Activated CD4-positive, alpha-beta T cell treated with anti-CD3 and anti-CD28 coated beads, Interleukin-2, amount 50 U/mL, for 1 hour (primary cell): ENCODE data around the gene COL4A4.

ENCODE experiments used
- DNase-seq: peaks from one replicate; pipeline ENCODE4 v3.0.0-alpha.2; 2020

Gene COL4A4

DNA sequence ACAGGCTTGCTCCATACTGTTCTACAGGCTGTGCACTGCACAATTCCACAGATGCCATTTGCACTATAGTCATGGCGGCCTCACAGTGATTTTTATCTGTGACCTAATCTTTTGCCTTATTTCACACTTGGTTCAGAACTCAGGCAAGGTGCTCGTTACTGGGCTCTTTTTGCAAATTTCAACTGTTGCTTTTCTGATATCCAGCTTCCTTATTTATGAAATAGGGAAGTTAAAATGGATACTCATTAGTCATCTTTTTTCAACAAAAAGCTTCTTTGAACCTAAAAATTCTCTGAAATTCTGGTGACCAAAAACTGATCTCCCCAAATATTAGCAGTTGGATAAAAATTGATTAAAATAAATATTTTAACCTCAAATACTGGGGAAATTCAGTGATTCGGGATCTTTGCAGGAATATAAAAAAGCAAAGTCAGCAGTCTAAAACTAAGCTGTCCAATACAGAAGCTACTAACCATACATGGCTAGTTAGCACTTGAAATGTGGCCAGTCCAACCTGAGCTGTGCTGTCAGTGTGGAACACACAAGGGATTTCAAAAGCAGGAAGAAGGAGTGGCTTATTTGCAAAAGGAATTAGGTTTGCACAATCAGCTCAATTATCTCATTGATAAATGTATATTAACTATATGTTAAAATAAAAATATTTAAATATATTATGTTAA, 134.4 kb downstream of the COL4A4 start:
- DNase-seq: no peak

DNA sequence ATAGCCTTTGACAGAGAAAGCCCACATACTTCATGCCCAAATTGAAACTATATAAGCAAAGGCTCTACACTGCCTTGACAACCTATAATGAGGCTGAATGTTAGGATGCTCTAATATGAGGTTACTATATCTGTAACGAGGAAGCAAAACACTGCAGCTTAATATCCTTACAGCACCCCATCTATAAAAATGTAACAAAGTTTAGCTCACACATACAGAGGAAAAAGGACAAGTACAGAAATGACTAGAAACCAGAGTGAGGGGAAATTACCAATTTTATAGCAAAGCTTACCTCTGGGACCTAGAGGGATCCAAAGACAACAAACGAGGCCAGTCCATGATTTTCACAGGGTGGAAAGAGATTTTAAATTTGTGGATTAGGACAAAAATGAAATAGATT, 138.5 kb downstream of the COL4A4 start:
- DNase-seq: no peak

DNA sequence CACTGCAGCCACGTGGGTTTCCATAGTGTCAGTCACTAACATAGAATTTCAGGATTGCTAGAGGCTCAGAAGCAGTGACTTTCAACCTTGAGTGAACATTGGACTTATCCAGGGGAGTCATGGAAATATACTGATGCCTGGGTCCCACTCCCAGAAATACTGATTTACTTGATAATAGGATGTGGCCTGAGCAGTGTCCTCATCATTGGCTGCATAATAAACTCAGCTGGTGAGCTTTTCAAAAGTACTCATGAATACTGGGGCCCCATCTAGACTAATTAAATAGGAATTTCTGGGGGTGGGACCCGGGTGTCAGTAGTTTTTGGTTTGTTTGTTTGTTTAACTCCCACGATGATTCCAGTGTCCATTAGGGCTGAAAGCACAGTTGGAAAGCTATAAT, 141.4 kb downstream of the COL4A4 start:
- DNase-seq: no peak

DNA sequence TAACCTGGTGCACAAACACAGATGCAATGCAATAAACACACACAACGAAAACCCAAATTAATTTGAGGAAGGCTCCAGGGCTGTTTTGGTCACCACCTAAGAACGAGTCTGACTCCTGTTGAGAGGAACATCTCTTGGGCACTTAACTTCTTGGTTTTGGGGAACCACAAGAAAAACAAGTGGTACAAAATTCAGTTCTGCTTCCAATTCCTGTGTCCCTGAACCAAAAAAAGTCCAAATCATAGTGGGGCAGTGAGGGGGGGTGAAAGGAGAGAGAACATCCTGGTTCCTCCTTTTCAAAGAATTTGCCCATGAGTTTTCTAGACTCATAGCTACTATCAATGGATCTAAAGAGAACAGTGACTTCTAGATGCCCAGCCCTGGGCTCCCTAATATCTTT, 143.6 kb downstream of the COL4A4 start:
- no peak for DNase-seq

DNA sequence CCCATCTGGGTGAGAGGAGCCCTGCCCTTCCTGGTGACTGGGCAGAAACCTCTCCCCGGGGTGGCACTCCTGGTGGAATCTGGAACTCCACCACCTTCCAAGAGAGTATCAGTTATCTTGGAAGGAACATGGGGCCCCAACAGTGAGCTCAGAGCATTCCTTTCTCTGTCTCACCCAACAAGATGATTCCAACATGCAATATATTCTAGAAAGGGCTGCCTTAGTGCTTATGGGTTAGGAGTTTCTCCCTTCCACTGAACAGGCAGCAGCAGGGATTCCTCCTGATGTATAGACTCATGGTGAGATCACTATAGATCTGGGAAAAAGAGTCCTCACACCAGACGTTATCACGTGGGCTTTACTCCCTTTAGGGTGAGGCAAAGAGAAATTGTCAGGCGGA, 147.1 kb downstream of the COL4A4 start:
- DNase-seq: no peak

DNA sequence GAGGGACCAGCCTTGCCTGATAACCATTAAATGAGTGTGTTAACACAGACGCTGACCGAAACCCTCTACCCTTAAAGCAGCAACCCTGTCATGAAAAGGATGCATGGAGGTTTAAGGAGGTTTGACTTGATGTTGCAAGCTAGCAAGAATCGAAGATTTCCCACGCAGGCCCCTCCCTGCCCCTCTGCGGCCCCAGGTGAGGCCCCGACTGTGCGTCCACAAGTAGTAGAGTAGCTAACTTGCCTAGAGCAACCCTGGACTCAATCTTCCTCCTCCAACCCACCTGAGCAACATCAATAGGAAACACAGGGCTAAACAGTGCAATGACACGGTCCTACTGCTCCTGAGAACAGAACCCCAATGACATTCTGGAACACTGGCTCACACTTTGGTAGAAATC, 150.1 kb downstream of the COL4A4 start:
- DNase-seq: no peak

DNA sequence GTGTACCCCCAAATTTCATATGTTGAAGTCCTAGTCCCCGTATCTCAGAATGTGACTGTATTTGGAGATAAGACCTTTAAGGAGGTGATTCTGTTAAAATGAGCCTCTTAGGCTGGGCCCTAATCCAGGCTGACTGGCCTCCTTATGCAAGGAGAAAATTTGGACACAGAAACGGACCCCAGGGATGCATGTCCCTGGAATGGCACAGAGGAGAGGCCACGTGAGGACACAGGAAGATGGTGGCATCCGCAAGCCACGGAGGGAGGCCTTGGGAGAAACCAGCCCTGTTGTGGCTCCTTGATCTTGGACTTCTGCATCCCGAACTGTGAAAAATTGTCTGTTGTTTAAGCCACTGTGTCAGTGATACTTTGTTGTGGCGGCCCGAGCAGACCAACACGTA, 150.7 kb downstream of the COL4A4 start:
- no peak for DNase-seq

DNA sequence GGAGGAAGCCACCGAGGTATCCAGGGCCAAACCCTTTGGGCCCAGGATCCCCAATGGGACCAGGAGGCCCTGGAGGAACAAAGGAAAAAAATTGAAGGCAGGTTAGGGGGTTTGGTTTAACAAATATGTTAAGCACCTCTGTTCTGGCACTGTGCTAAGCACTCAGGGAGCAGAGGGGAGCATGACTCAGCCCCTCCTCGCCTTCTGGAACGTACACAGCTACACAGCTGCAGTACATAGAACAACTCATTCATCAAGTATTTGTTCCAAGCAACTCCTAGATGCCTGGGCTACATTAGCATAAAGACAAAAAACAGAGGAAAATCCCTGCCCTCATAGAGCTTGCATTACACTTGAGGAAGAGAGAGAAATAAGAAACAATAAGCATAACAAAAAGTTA, 153.6 kb downstream of the COL4A4 start:
- DNase-seq: no peak

DNA sequence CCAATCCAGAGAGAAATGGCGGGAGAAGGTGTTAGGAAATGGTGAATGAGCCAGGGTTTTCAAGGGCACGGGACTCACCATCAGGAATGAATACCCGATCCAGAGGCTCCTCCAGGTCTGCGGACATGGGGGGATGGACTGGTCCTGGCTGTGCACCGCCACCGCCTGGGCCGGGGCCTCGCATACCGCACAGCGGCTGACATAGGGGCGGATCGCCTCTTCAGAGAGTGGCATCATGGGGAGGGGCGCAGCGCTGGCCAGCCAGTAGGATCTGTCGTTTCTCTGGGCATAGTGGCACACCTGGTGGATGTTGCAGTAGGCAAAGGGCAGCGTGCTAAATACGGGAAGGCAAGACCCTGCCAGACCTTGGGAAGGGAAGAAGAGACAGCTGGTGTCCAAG, 156.1 kb downstream of the COL4A4 start:
- no peak for DNase-seq

DNA sequence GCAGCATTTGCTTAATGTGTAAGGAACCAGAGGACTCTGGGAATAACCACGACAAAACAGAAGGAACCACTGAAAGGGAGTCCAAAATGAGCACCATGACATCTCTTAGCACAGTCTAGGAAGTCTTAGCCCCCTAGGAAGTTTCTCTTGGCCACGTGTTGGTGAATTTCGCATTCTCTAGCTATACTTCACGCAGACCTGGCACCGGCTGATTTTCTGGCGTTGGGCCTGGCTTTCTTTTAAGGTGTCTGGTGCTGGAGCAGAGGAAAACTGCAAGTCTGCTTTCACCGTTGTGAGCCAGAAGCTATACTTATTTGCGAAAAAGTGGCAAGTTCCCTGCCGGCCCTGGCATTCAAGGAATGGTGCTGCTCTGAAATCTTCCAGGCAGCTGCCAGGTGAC, 156.9 kb downstream of the COL4A4 start:
- no peak for DNase-seq

DNA sequence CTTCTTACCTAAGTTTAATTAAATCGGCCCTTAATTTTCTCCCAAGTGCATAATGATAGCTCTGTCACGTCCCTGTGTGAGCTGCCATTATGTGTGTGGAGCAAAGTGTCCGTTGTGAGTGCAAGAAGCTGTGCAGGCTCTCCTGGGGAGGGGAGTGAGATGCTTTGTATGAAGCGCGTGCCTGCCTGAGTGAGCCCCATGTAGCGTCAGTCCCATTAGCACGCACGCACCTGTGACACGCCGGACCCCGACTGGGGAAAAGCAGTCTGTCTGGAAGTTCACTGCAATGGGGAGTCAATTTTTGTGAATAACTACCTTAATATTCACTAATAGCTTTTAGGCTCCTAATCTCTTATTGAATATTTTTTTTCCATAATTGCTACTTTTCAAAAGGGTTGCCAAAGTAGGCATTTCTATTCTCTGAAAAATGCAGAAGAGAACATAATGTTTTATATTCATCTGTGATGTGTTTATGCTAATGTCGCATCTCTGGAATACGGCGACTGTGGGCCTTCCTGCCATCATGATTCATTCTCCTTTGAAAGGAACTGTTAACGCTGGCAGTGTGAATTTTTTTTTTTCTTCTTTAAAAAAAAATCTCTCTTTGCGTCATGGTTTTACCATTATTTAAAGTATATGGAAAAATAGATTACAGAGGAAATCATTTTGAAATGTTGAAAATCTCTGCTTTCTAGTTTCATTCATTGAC, 157.7 kb downstream of the COL4A4 start:
- no peak for DNase-seq

DNA sequence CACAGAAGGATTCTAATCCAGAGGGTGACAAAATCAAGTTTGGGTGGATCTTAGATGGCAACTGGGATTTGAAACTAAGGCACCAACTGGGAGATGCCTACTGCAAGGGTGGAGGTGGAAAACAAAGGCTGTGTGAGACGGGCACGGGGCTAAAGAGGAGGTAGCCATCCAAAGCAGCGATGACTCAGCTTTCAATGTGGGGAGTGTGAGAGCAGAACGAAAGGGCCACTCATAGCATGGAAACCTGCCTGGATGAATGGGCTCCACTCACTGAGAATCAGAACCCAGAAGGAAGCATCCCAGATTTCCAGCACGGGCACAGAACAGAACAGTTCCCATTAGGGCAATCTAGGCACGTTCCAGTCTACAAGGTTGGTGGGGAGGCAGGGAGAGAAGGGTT, 159.5 kb downstream of the COL4A4 start:
- no peak for DNase-seq

DNA sequence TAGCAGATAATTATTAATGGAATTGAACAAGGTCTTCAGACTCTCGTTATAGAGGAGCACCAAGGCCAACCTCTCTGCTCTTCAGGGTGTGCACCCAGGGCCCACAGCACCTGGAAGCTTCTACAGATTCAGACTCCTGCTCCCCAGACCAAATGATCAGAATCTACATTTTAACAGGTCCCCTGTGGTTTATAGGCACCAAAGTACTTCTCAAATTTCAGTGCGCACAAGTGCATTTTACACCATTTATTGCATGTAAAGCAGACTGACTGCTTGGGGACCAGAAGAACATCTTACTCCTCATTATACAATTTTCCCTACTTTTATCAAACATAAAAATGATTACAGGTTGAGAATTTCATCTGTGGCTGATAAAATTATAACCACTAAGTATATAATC, 163.9 kb downstream of the COL4A4 start:
- no peak for DNase-seq

DNA sequence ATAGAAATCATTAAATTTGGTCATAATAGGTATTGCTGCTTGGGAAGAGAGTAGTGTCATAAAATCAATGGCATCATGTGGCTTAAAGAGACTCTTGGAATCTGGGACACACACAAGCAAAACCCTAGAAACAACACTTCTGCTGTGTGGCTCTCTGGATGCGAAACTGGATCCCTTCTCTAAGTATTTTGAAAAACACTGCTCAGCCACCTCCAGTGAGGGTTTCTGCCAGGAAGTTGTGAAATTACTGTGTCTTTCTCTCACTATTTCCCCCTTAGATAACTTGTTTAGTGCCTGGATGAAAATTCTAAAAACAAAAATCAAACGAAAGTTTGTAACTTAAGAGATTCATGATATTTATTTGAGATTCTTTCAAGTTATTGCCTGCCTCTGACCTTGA, 164.3 kb downstream of the COL4A4 start:
- no peak for DNase-seq

DNA sequence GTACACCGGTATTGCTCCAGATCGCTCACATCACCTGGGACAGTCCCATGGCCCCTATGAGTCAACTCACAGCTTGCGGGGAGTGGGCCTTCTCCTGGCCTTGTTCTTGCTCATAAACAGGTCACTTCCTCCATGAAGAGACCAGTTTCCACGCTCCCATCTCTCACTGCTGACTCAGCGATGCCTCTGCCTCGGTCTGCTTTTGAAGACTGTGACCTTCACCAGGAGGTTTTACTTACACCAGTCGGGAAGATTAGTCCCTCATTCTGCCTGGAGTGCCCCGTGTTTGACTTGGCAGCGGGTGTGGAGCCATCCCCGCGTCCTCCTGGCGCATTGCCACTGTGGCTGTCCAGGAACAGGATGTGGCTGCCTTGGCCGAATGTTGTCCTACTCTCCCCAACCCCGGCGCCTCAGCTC, 168.4 kb downstream of the COL4A4 start:
- DNase-seq: no peak

DNA sequence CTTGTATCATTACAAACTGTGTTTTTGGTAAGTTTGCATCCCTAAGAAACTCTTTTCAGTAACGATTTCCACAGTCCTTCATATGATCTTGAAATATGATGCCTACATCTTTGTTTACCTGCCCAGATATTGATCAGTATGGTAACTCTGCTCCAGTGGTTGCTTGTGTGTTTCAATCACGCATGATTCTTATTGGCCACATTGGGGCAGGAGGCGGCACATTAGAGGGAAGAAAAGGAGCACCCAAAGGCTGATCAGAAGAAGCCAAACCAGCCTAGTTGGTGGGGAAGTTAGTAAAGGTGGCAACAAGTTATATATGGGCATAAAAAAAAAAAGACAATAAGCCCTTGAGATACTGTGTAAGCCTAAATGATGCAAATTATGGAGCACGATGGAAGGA, 169.2 kb downstream of the COL4A4 start:
- no peak for DNase-seq

DNA sequence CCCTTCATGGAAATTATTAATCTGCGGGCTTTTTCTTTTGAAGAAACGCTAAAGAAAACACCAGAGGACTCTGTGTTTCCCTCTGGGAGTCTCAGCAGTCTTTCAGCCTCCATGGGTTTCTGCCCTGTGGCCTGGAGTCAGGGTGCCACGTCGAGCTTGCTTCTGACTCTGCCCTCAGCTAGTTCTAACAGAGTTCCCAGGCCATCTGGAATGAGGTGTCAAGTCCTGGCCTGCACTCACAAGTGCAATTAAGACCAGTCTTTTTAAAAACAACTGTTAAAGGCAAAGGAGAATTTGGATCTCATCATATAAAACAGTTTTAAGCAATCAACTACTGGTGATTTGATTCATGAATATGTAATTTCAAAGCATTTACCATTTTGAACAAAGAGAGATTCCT, 170.8 kb downstream of the COL4A4 start:
- no peak for DNase-seq

DNA sequence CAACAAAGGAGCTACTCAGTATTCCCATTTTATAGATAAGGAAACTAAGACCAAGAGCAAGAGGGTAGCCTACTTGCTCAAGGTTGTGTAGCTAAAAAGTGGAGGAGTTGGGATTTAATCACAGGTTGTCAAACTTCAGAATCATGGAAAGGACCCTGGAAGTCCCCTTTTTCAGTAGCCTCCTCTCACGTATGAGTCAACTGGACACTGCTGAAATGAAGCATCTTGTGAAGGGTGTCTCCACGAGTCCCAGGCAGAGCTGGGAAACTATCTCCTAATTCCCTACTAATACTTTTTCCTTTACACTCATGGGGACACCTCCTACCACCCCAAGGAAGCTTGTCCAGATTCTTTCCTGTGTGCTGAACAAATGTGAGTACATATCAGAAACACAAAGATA, 172.3 kb downstream of the COL4A4 start:
- DNase-seq: no peak

DNA sequence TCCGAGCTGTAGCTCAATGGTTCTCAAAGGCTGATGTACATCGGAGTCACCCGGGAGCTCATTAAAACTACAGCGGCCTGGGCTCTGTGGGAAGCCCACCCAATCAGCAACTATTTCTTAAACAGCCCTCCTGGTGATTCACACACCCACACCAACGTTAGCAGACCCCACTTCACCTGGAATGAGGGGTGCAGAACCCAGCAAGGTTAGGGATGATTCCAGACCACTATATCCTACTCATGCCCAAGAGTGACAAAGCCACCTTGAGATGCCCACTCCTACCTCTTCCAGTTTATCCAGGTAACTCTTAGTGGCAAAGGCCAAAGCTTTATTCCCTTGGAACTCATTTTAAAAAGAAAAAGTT, 178.4 kb downstream of the COL4A4 start:
- no peak for DNase-seq

DNA sequence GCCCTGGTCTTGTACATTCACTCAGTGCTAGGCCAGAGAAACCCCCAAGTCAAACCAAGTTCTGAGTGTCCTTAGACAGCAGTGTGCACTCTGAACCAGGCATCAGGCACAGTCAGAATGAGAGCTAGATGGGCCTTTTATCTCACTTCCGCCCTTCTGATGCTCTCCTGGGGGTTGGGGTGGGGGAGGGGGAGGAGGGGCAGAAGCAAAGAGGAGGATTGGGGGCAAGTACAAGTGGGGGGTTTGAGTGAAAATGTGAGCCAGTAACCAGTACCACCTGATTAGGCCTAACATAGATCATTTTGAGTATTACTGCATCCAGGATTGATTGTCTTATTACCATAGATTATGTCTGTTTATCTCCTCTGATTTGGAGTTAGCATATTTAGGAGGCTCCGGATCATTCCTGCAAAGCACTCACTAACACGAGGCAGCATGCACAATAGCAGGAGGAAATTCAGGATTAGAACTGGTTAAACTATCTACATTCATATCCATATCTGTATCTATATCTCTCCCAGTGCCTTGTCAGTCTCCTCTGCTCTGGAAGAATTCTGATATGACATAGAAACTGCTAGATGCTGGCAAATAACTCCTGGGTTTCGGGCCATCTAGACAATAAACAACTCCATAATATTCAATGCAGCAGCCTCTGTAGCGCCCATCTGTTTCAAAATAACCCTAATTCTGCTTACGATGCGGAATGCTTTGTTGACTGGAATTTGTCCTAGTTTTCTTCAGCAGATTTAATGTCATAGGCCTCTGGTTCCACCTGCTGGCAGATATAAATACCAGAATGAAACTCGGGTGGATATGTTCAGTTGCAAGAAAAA, 179.0 kb downstream of the COL4A4 start:
- DNase-seq: peak; percentile 9

DNA sequence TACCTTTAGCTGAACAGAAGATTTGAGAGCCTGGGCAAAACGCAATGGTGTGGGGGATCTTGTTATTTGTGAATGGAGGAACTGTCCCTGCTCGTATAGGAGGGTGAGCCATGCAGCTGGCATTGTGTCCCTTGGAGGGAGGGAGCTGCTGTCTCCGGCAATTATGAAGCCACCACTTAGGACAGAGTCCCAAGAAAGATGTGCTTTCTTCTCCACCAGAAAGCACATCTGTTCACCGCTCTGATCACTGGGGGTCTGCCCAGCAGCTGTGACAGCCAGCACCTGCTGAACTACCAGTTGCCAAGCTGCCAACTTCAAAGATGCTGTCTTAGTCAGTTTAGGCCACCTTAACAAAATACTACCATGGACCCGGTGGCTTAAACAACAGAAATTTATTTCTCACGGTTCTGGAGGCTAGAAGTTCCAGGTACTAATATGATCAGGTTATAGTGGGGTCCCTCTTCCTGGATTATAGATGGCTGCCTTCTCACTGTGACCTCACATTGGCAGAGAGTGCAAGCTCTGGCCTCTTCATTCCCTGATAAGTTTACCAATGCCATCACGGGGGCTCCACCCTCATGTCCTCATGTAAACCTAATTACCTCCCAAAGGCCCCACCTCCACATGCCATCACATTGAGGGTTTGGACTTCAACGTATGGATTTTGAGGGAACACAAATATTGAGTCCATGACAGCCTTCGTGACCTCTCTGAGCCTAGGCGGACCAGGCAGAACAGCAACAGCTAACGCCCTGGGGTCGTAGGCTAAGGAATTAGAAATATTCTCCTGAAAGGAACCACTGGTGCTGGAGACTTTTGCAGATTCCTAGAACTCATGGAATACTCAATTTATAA, 179.9 kb downstream of the COL4A4 start:
- DNase-seq: no peak

DNA sequence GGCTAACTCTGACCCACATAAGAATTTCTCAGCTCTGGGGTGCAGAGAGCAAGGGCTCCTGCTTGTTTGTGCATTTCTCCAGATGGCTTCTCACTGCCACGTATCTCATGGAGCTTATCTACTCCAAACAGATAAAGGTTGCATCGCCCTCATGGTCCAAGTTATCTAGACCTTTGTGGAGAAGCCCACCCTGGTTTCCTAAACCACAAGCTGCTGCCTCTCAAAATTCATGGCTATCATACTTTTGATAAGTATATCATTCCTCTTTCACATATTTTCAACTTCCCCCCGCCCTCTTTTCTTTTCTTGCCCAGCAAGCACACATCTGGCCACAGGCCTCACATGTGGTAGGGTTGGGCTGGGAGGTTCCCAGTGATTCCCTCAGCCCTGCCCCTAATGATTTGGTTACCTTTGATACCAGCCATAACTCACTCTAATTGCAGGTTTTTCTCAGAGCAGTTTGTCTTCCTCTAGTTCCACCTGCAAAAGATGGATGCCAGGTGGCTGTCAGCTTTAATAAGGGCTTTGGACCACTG, 182.1 kb downstream of the COL4A4 start:
- DNase-seq: no peak

DNA sequence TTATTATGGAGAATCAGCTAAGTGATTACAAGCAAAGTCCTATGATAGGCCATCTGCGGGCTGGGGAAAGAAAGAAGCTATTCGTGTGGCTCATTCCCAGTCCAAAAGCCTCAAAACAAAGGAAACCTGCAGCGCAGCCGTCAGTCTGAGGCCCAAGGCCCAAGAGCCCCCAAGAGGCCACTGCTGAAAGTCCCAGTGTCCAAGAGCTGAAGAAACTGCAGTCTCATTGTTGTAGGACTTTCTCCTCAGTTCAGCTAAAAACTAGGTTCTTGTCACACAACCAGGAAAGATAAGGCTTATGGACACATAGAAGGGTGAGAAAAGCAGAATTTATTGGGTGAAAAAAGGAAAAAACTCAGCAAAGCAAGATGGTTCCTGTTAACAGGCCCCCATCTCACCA, 185.0 kb downstream of the COL4A4 start:
- DNase-seq: no peak
